Ovary (tissue), 9 donors: Measurements from ENCODE around the gene TAGAP. TPM values are rescaled to one million over a fixed set of nuclear protein-coding genes. Genes with fewer than 3 reads are reported as not detected.

Experiments
- DNase-seq, 5 donors: peaks; one replicate each; pipeline ENCODE4 v3.0.0-alpha.2; 2019 to 2020
- H3K27ac ChIP-seq, 2 donors: fragments of 200-600 bp; one replicate each; pipeline versions ENCODE4 v1.5.1 to v1.8.0; 2019 to 2022
- H3K27me3 ChIP-seq: fragments of 200-600 bp; one replicate; pipeline ENCODE4 v1.8.0; 2022
- H3K36me3 ChIP-seq: fragments of 200-600 bp; sonication (generic); one replicate; pipeline ENCODE4 v1.5.1; 2019
- H3K4me1 ChIP-seq: one replicate; pipeline ENCODE4 v1.8.1; 2013; ENCODE audit warnings: mild to moderate bottlenecking, moderate library complexity; ENCODE audit not compliant: insufficient read depth
- H3K4me3 ChIP-seq: fragments of 200-600 bp; sonication (generic); one replicate; pipeline ENCODE4 v1.5.1; 2017
- H3K9me3 ChIP-seq, 2 donors: fragments of 200-600 bp in 1 of 2; sonication (generic) in 1 of 2; one replicate each; pipeline versions ENCODE4 v1.5.1 to v1.8.1; 2013 to 2019; ENCODE audit warnings: mild to moderate bottlenecking in 1 of 2, moderate library complexity in 1 of 2
- CTCF ChIP-seq, 3 donors: fragments of 450-650 bp in 2 of 3; fragments of 200-600 bp in 1 of 3; IDR thresholded peaks; one replicate each; pipeline versions ENCODE4 v1.5.1 to v1.8.0; 2016 to 2022; ENCODE audit warnings: antibody characterized with exemption in 3 of 3, mild to moderate bottlenecking in 1 of 3
- EP300 ChIP-seq: sonication (generic); formaldehyde crosslinking; IDR thresholded peaks from one replicate; pipeline ENCODE4 v1.6.1; 2017; ENCODE audit warnings: antibody characterized with exemption
- POLR2A ChIP-seq: fragments of 450-650 bp; IDR thresholded peaks from one replicate; pipeline ENCODE4 v1.6.1; 2017; ENCODE audit warnings: antibody characterized with exemption, mild to moderate bottlenecking, moderate library complexity
- WGBS, 3 donors: extraction: QIAGEN DNeasy Blood & Tissue Kit in 1 of 3; methylation state at CpG; one replicate each; pipeline versions ENCODE4 v1.1.5 to v1.1.7; 2013 to 2017; 5-methylcytosine and 5-hydroxymethylcytosine counted together
- intact Hi-C, 4 donors: fragments of 100-400 bp; cut with DNase I; formaldehyde crosslinking; loops; one replicate each; pipeline versions ENCODE4 v1.11.0 to v1.15.1; 2022 to 2023
- polyA plus RNA-seq, 2 donors: library from polyadenylated mRNA; stranded (reverse); fragments of 200-250 nt in 1 of 2; fragments of 350-450 nt in 1 of 2; fragmentation: Illumina TruSeq in 1 of 2; extraction: RNeasy Lipid Tissue Mini Kit (QIAGEN cat#74804) in 1 of 2; gene quantifications; one replicate each; pipeline ENCODE4 v1.2.3, GENCODE V29; 2013 to 2014
- total RNA-seq, 7 donors: library from RNA; depleted of rRNA in 2 of 7; stranded (reverse); fragments of >200 nt in 2 of 7; fragmentation: NEBNext Ultra II Directional in 3 of 7; extraction: Animal tissue kit (Norgen Biotek cat#: 25700) in 3 of 7; gene quantifications; one replicate each; pipeline versions ENCODE4 v1.1.0 to v1.2.4, GENCODE V29; 2016 to 2023
- donor health status: DM: no; HTN: no; CAD: no; lungs with moderate emphysema.
- donor health status: DM: no; HTN: no; CAD: no.
- donor health status: Bipolar disorder and iron deficiency.
- donor health status: DM: yes; HTN: yes; CAD: no.
- donor health status: DM: no; HTN: no; CAD: no.
- donor health status: DM: yes; HTN: yes; CAD: no.

The TAGAP gene
- total and polyA plus RNA-seq, 9 donors, result 0.58 to 5.1 (median 1.4) TPM

DNA sequence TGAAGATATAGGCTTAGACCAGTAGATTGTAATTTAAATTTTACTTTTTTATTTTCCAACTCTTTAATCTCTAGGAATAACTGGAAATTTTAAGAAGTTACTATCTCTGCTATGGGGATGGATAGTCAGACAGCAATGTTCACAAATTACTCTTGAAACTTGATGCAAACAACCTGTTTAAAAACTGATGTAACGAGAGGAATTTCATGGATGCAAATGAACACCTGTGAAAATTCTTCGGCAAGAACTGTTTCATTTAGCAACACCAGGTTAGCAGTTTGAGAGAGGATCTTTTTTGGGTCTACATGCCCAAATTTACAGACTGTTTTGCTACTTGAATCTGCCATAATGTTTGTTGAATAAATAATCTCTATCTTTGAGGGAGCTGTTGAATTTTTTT lies 24.8 kb downstream of the TAGAP start:
- no peak for TF ChIP-seq EP300
- TF ChIP-seq CTCF (IDR thresholded peaks at IDR 0.05), result no peak
- TF ChIP-seq POLR2A, result no peak
- peaks cover 0 to 5% of the 10 kb centered on the region in 2 donors for H3K9me3 ChIP-seq
- no peak overlapping the region for H3K4me3 ChIP-seq
- intact Hi-C loops, result no loop called here
- WGBS, 3 donors, result 91 to 98% (median 96%) methylated on average over 2 of the region's 2 CpGs
- H3K36me3 ChIP-seq, result no peaks in the 10 kb centered on the region
- H3K27ac ChIP-seq, result no peak overlapping the region
- H3K4me1 ChIP-seq, result no peaks in the 10 kb centered on the region
- no peaks in the 10 kb centered on the region for H3K27me3 ChIP-seq
- DNase-seq, result no peak

- intact Hi-C loops, result loop anchor here in 1 of 4 donors (10.0 kb wide), 1 partner anchor 117 kb away; no protein-coding TSS in a partner anchor
- Histone ChIP-seq H3K36me3 (no peaks in the 10 kb centered on the region), H3K27me3 (no peaks in the 10 kb centered on the region), H3K4me3 (no peak overlapping the region), H3K9me3 (peaks cover 0 to 5% of the 10 kb centered on the region in 2 donors), H3K4me1 (no peaks in the 10 kb centered on the region), H3K27ac (no peak overlapping the region)
- TF ChIP-seq POLR2A (no peak), CTCF (IDR thresholded peaks at IDR 0.05) (no peak), EP300 (no peak)
- DNase-seq, result no peak
- WGBS, 3 donors, result 28 to 56% (median 29%) methylated on average over 3 of the region's 3 CpGs
Measured at GRCh38 chr6:159017757-159018559, 26.8 kb downstream of the TAGAP start.

DNA sequence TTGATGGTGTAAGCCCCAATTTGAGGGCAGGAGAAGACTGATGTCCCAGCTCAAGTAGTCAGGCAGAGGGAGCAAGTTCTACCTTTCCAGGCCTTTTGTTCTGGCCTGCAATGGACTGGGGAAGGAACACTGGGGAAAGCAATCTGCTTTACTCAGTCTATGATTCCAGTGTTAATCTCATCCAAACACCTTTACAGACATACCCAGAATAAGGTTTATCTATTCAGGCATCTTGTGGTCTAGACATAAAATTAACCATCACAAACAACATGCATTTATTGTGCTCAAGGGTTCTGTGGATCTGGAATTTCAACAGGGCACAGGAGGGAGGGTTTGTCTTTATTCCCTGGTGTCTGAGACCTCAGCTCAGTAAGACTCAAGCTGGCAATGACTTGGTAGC lies 30.4 kb downstream of the TAGAP start:
- intact Hi-C loops, result loop anchor here in 1 of 4 donors (10.0 kb wide), 1 partner anchor 120 kb away; no protein-coding TSS in a partner anchor
- peaks cover 0 to 5% of the 10 kb centered on the region in 2 donors for H3K9me3 ChIP-seq
- no peak overlapping the region for H3K27ac ChIP-seq
- no peaks in the 10 kb centered on the region for H3K27me3 ChIP-seq
- DNase-seq, result no peak
- no peak overlapping the region for H3K4me3 ChIP-seq
- peaks cover 1% of the 10 kb centered on the region for H3K4me1 ChIP-seq
- no peaks in the 10 kb centered on the region for H3K36me3 ChIP-seq
- TF ChIP-seq EP300 (no peak), POLR2A (no peak), CTCF (IDR thresholded peaks at IDR 0.05) (no peak)

- no peak for DNase-seq
- Histone ChIP-seq H3K27ac (no peak overlapping the region), H3K27me3 (no peaks in the 10 kb centered on the region), H3K4me3 (no peak overlapping the region), H3K36me3 (no peaks in the 10 kb centered on the region), H3K4me1 (peaks cover 1% of the 10 kb centered on the region), H3K9me3 (peaks cover 0 to 5% of the 10 kb centered on the region in 2 donors)
- intact Hi-C loops, result loop anchor here in 1 of 4 donors (10.0 kb wide), 1 partner anchor 122 kb away; no protein-coding TSS in a partner anchor
- WGBS, 3 donors, result 82 to 95% (median 94%) methylated on average over 5 of the region's 5 CpGs
- TF ChIP-seq POLR2A (no peak), CTCF (IDR thresholded peaks at IDR 0.05) (no peak), EP300 (no peak)
Measured at GRCh38 chr6:159013229-159013628, 31.6 kb downstream of the TAGAP start.
